Loucy (cell line): Measurements from ENCODE around the gene ARHGAP24.

Experiments
- EZH2phosphoT487 ChIP-seq: fragments of 200-600 bp; IDR thresholded peaks from 2 replicates; pipeline ENCODE4 v1.6.1; 2018; ENCODE audit warnings: antibody characterized with exemption, mild to moderate bottlenecking, moderate library complexity, borderline replicate concordance
- TF ChIP-seq, protein P1 (sequence below): fragments of 200-600 bp; sonication (generic); conservative IDR thresholded peaks from 2 replicates; pipeline ENCODE4 v1.5.1; 2014; ENCODE audit warnings: mild to moderate bottlenecking, antibody characterized with exemption, low read length

DNA sequence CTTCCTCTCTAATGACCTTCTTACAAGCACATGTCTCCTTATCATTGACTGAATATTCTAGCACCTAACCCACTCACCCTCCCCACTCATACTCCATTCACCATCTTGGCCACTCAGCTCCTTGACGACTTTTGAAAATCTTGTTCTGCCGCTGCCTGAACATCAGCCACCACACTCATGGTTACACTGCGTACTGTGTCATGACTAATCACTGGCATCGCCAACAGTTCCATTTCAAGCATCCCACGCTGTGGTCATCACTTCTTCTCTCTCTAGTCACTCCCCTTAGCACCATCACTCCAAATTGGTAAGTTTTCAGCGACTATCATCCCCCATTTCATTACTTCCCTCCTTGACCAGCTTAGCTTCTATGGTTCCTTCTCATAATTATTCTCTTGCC lies 532.1 kb downstream of the ARHGAP24 start:
- TF ChIP-seq, protein P1, sequence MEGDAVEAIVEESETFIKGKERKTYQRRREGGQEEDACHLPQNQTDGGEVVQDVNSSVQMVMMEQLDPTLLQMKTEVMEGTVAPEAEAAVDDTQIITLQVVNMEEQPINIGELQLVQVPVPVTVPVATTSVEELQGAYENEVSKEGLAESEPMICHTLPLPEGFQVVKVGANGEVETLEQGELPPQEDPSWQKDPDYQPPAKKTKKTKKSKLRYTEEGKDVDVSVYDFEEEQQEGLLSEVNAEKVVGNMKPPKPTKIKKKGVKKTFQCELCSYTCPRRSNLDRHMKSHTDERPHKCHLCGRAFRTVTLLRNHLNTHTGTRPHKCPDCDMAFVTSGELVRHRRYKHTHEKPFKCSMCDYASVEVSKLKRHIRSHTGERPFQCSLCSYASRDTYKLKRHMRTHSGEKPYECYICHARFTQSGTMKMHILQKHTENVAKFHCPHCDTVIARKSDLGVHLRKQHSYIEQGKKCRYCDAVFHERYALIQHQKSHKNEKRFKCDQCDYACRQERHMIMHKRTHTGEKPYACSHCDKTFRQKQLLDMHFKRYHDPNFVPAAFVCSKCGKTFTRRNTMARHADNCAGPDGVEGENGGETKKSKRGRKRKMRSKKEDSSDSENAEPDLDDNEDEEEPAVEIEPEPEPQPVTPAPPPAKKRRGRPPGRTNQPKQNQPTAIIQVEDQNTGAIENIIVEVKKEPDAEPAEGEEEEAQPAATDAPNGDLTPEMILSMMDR = no peak
- no peak for TF ChIP-seq EZH2phosphoT487
